NB4 (cell line): Measurements from ENCODE around the gene PML.
A peak's percentile ranks its signal among the peaks of the same experiment; 100 is the strongest.
"Not testable (repeated sequence)": the region's sequence is repeated elsewhere in the genome, so short reads cannot be mapped to it uniquely, and the experiment has no call there.

Source experiments
- DNase-seq: peaks from one replicate; pipeline ENCODE4 v3.0.0; 2010; ENCODE audit warnings: low read depth
- H3K4me3 ChIP-seq: one replicate; pipeline ENCODE4 v1.5.1; 2011; ENCODE audit warnings: mild to moderate bottlenecking, low read depth, low read length, moderate library complexity
- MYC ChIP-seq: IDR thresholded peaks from 2 replicates; pipeline ENCODE4 v1.6.1; 2011; ENCODE audit warnings: low read depth, low read length
- POLR2A ChIP-seq: IDR thresholded peaks from 2 replicates; pipeline ENCODE4 v1.6.1; 2011; ENCODE audit warnings: mild to moderate bottlenecking; ENCODE audit not compliant: insufficient read length; ENCODE audit errors: extremely low read depth
- TF ChIP-seq, protein P1 (sequence below): IDR thresholded peaks from one replicate; pipeline ENCODE4 v1.5.1; 2012; ENCODE audit warnings: low read depth, low read length
- TF ChIP-seq, protein P2 (sequence below): IDR thresholded peaks from 2 replicates; pipeline ENCODE4 v1.6.1; 2011; ENCODE audit warnings: low read depth, low read length

The PML gene

DNA sequence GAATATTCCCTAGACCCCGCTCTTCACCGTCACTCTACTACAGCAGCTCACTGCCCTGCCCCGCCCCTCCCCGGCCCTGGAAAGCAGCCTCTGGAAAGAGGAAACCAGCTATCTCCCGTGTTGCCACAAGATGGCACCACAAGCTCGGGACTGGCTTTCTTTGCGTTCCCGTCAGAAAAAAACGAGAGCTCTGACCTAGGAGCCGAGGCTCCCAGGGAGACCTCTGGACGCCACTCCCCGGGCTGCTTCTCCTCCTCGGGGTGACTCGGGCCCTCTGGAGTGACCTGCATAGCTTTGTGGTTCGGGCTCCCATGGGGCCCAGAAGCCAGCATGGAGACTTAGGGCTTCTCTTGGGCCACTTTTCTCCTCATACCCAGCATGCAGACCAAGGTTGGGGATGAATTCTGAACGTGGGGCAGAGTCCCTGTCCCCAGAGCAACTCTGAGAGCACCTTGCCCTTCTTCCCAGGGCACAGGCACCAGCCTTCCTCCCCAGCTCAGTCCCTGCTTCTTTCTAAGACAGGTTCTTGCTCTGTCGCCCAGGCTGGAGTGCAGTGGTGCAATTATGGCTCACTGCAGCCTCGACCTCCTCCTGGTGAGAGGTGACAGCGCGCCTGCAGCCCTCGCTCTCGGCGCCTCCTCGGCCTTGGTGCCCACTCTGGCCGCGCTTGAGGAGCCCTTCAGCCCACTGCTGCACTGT, 21.4 kb upstream of the PML start:
- DNase-seq: peak; percentile 82
- no peak overlapping the region for H3K4me3 ChIP-seq
- no peak for TF ChIP-seq MYC
- TF ChIP-seq, protein P1, sequence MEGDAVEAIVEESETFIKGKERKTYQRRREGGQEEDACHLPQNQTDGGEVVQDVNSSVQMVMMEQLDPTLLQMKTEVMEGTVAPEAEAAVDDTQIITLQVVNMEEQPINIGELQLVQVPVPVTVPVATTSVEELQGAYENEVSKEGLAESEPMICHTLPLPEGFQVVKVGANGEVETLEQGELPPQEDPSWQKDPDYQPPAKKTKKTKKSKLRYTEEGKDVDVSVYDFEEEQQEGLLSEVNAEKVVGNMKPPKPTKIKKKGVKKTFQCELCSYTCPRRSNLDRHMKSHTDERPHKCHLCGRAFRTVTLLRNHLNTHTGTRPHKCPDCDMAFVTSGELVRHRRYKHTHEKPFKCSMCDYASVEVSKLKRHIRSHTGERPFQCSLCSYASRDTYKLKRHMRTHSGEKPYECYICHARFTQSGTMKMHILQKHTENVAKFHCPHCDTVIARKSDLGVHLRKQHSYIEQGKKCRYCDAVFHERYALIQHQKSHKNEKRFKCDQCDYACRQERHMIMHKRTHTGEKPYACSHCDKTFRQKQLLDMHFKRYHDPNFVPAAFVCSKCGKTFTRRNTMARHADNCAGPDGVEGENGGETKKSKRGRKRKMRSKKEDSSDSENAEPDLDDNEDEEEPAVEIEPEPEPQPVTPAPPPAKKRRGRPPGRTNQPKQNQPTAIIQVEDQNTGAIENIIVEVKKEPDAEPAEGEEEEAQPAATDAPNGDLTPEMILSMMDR: peak; percentile 77

DNA sequence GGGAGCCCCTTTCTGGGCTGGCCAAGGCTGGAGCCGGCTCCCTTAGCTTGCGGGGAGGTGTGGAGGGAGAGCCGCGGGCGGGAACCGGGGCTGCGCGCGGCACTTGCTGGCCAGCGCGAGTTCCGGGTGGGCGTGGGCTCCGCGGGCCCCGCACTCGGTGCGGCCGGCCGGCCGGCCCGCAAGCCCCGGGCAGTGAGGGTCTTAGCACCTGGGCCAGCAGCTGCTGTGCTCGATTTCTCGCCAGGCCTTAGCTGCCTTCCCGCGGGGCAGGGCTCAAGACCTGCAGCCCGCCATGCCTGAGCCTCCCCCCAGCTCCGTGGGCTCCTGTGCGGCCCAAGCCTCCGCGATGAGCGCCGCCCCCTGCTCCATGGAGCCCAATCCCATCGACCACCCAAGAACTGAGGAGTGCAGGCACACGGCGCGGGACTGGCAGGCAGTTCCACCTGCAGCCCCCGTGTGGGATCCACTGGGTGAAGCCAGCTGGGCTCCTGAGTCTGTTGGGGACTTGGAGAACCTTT, 20.8 kb upstream of the PML start:
- not testable (repeated sequence) for DNase-seq, H3K4me3 ChIP-seq

DNA sequence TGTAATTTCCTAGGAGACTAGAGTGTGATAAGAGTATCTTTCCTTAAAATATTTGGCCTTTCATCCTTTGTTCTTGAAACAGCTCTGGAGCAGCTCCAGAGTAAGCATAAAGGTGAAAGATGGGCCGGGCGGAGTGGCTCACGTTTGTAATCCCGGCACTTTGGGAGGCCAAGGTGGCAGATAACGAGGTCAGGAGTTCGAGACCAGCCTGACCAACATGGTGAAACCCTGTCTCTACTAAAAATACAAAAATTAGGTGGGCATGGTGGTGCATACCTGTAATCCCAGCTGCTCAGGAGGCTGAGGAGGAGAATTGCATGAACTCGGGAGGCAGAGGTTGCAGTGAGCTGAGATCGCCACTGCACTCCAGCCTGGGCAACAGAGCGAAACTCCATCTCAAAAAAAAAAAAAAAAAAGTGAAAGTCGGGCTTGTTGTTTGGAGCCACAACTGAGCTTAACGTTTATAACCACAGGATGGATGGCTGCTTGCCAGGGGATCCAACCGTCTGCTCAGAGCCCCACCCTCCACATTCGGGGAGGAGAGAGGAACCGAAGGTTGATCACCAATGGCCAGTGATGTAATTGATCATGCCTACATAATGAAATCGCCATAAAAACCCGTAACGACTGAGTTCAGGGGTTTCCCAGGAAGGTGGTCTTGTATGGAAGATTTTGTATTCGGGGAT, 18.9 kb upstream of the PML start:
- not testable (repeated sequence) for H3K4me3 ChIP-seq
- peak; percentile 45 for DNase-seq

DNA sequence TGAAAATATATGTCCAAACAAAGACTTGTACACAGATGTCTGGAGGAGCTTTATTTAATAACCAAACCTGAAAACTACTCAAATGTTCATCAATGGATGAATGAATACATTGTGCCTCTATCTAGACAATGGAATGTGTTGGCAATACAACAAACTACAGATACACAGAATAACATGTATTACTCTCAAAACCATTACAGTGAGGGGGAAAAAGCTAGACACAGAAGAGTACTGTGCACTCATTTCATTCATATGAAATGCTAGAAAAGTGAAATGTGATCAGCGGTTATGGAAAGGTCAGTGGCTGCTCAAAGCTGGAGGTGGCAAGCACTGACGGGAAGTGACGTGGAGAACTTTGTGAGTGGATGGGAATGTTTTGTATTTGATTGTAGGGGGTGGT, 15.6 kb upstream of the PML start:
- H3K4me3 ChIP-seq: no peak overlapping the region
- DNase-seq: no peak
- TF ChIP-seq, protein P2, sequence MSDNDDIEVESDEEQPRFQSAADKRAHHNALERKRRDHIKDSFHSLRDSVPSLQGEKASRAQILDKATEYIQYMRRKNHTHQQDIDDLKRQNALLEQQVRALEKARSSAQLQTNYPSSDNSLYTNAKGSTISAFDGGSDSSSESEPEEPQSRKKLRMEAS: no peak
- TF ChIP-seq, protein P1: no peak
- no peak for TF ChIP-seq POLR2A
- no peak for TF ChIP-seq MYC

DNA sequence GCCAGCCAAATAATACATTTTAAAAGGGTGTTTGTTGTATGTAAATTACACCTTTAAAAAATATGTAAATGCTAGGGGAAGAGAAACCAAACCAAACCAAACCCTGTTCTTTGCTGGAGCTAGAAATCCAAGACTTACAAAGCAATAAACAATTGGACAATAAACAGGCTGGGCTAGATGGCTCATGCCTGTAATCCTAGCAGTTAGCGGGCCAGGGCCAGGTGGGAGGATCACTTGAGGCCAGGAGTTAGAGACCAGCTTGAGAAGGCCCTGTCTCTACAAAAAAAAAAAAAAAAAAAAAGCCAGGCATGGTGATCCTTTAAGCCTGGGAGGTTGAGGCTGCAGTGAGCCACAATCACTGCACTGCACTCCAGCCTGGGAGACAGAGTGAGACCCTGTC, 14.9 kb upstream of the PML start:
- H3K4me3 ChIP-seq: no peak overlapping the region
- DNase-seq: no peak
- TF ChIP-seq MYC (no peak), POLR2A (no peak)
- TF ChIP-seq, protein P1: no peak
- TF ChIP-seq, protein P2: no peak

DNA sequence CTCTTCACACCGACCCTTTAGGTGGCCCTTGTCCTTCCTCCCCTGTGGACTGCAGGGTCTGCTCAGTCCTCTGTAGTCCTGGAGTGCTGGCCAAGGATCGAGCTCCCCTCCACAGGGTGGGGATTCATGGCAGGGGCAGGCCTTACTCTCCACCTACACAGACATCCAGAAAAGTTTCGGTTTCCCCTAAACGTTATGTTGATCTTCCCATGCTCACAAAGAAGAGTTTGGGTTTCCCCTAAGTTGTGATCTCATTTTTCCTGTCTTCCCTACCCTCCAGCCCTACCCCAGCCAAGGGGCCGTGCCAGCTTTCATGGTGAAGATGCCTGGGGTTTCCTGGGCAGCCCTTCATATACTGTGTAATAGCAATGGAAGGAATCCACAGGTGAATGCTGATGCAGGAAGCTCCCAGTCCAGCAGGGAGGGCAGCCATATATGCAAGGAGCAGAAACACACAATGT, 12.7 kb upstream of the PML start:
- no peak for DNase-seq
- TF ChIP-seq MYC: no peak
- TF ChIP-seq, protein P2: no peak
- no peak for TF ChIP-seq POLR2A
- H3K4me3 ChIP-seq: no peak overlapping the region

DNA sequence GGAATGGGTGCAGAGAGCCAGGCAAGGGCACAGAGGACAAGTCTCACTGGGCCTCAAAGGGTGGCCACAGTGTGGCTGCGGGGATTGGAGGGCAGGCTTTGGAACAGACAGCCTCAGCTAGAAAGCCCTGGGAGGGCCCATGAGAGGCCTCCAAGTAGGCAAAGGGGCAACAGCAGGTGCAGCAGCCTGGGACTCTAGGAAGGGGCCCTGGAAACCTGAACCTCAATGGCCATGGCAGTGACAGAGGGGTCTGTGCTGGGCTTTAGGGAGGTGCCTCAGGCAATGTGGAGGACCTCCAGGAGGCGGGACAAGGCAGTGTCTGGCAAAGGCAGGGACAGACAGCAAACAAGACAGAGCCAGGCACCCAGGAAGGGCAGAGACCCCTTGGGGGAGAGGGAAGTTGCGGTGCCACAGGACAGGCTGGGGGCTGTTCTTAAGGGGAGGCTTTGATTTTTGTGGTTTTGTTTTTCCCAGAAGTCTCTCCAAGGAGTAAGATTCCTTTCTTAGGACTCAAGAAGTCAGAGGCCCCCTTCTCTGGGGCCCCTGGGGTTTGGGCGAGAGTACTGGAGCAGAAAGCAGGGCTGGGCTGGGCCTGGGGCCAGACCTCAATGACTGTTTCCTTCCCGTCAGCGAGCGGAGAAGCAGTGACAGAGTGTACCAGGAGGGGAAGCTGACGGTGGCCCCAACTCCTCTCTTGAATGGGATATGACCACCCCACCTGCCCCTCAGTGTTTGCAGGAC, 12.1 kb upstream of the PML start:
- H3K4me3 ChIP-seq: no peak overlapping the region
- TF ChIP-seq POLR2A: no peak
- TF ChIP-seq, protein P2: no peak
- TF ChIP-seq, protein P1: no peak
- no peak for DNase-seq
